Neuronal stem cell (in vitro differentiated cells): ENCODE results near the gene NLRP6.
A peak's percentile ranks its signal among the peaks of the same experiment; 100 is the strongest.
"Not testable (repeated sequence)": the region's sequence is repeated elsewhere in the genome, so short reads cannot be mapped to it uniquely, and the experiment has no call there.

Experiments
- DNase-seq: peaks from one replicate; pipeline ENCODE4 v3.0.0-alpha.2; 2013; ENCODE audit warnings: low spot score
- H2AFZ ChIP-seq: one replicate; pipeline ENCODE4 v1.6.1; 2013; ENCODE audit warnings: mild to moderate bottlenecking, low read length, inconsistent platforms
- H2AK5ac ChIP-seq: 2 replicates; pipeline ENCODE4 v1.6.1; 2013; ENCODE audit warnings: low read depth, mild to moderate bottlenecking, inconsistent platforms, low read length, moderate library complexity, mixed read lengths
- H2BK120ac ChIP-seq: 2 replicates; pipeline ENCODE4 v1.6.1; 2013; ENCODE audit warnings: low read depth, mild to moderate bottlenecking, inconsistent platforms, low read length, moderate library complexity, mixed read lengths
- H2BK12ac ChIP-seq: one replicate; pipeline ENCODE4 v1.6.1; 2013; ENCODE audit warnings: low read length, inconsistent platforms
- H2BK15ac ChIP-seq: 2 replicates; pipeline ENCODE4 v1.6.1; 2013; ENCODE audit warnings: mild to moderate bottlenecking, low read length, inconsistent platforms, mixed read lengths
- H2BK5ac ChIP-seq: one replicate; pipeline ENCODE4 v1.6.1; 2013; ENCODE audit warnings: inconsistent platforms, mild to moderate bottlenecking, low read length, moderate library complexity
- H3K14ac ChIP-seq: one replicate; pipeline ENCODE4 v1.6.1; 2013; ENCODE audit warnings: low read length, inconsistent platforms
- H3K18ac ChIP-seq: 2 replicates; pipeline ENCODE4 v1.6.1; 2013; ENCODE audit warnings: low read length, inconsistent platforms
- H3K23ac ChIP-seq: 2 replicates; pipeline ENCODE4 v1.6.1; 2013; ENCODE audit warnings: low read depth, mild to moderate bottlenecking, mixed read lengths, low read length, inconsistent platforms; ENCODE audit not compliant: poor library complexity
- H3K27ac ChIP-seq: replicated peaks from 3 replicates; pipeline ENCODE4 v1.5.1; 2013; ENCODE audit warnings: low read length, inconsistent platforms
- H3K27me3 ChIP-seq, 3 experiments: 2 replicates each; pipeline ENCODE4 v1.6.1; 2013; ENCODE audit warnings: low read length in 3 of 3, mild to moderate bottlenecking in 2 of 3, inconsistent platforms in 1 of 3, low read depth in 1 of 3, mixed read lengths in 1 of 3, moderate library complexity in 1 of 3; ENCODE audit not compliant: control insufficient read depth in 3 of 3, insufficient read depth in 3 of 3
- H3K36me3 ChIP-seq, 2 donors: replicated peaks in 1 of 2; 2 replicates each; pipeline ENCODE4 v1.6.1; 2013; ENCODE audit warnings: low read length in 2 of 2; ENCODE audit not compliant: control insufficient read depth in 2 of 2, insufficient read depth in 2 of 2
- H3K4ac ChIP-seq: 2 replicates; pipeline ENCODE4 v1.6.1; 2013; ENCODE audit warnings: inconsistent platforms, mild to moderate bottlenecking, low read length, moderate library complexity
- H3K4me1 ChIP-seq, 2 donors: 1 replicate in 1 of 2; 2 replicates in 1 of 2; pipeline ENCODE4 v1.6.1; 2013; ENCODE audit warnings: low read length in 2 of 2, low read depth in 1 of 2; ENCODE audit not compliant: control insufficient read depth in 2 of 2, insufficient read depth in 1 of 2
- H3K4me2 ChIP-seq: one replicate; pipeline ENCODE4 v1.6.1; 2013; ENCODE audit warnings: mild to moderate bottlenecking, low read length, inconsistent platforms; ENCODE audit not compliant: insufficient read depth, poor library complexity, severe bottlenecking
- H3K4me3 ChIP-seq, 2 donors: 2 replicates each; pipeline ENCODE4 v1.5.1; 2013; ENCODE audit warnings: low read length in 2 of 2, mild to moderate bottlenecking in 2 of 2, inconsistent platforms in 1 of 2, moderate library complexity in 1 of 2
- H3K79me1 ChIP-seq: one replicate; pipeline ENCODE4 v1.6.1; 2013; ENCODE audit warnings: low read depth, mild to moderate bottlenecking, inconsistent platforms, low read length, moderate library complexity
- H3K9ac ChIP-seq: one replicate; pipeline ENCODE4 v1.6.1; 2013; ENCODE audit warnings: mild to moderate bottlenecking, low read depth, low read length, inconsistent platforms; ENCODE audit not compliant: poor library complexity
- H3K9me3 ChIP-seq, 2 donors: replicated peaks in 1 of 2; 2 replicates each; pipeline versions ENCODE3 to v1.6.1; 2013; ENCODE audit warnings: low read length in 2 of 2, mild to moderate bottlenecking in 2 of 2, inconsistent platforms in 1 of 2, low read depth in 1 of 2, mixed read lengths in 1 of 2, moderate library complexity in 1 of 2; ENCODE audit not compliant: control insufficient read depth in 2 of 2, insufficient read depth in 1 of 2
- H4K8ac ChIP-seq: one replicate; pipeline ENCODE4 v1.6.1; 2013; ENCODE audit warnings: low read depth, mild to moderate bottlenecking, inconsistent platforms, low read length, moderate library complexity
- H4K91ac ChIP-seq: one replicate; pipeline ENCODE4 v1.6.1; 2013; ENCODE audit warnings: low read length, low read depth, mild to moderate bottlenecking, inconsistent platforms; ENCODE audit not compliant: poor library complexity
- WGBS, 2 donors: extraction: QIAGEN DNeasy Blood & Tissue Kit; methylation state at CpG; one replicate each; pipeline ENCODE4 v1.1.7; 2013; ENCODE audit warnings: missing lambda C conversion rate in 2 of 2, mixed read lengths in 1 of 2; ENCODE audit not compliant: insufficient read length in 2 of 2, insufficient replicate concordance in 1 of 2; ENCODE audit errors: extremely low coverage in 2 of 2; 5-methylcytosine and 5-hydroxymethylcytosine counted together

Gene NLRP6

GRCh38 chr11:332651-333480, 54.7 kb downstream of the NLRP6 start:
- peak overlapping the region; percentile 98 for H3K27ac ChIP-seq
- no peak overlapping the region for H3K23ac ChIP-seq
- H2BK5ac ChIP-seq = peak overlapping the region; percentile 3
- H2BK15ac ChIP-seq = peak overlapping the region; percentile 89
- peak overlapping the region; percentile 87 for H3K4ac ChIP-seq
- DNase-seq = no peak
- H3K4me2 ChIP-seq = no peak overlapping the region
- no peak overlapping the region for H3K4me3 ChIP-seq
- peak overlapping the region; percentile 78 for H3K18ac ChIP-seq
- peak overlapping the region; percentile 79 for H2BK12ac ChIP-seq
- H2AK5ac ChIP-seq = peak overlapping the region; percentile 97
- H3K9me3 ChIP-seq = peaks cover 3 to 18% of the 10 kb centered on the region in 2 donors
- no peak overlapping the region for H4K8ac ChIP-seq
- H4K91ac ChIP-seq = peak overlapping the region; percentile 44
- H3K36me3 ChIP-seq = no peaks in the 10 kb centered on the region
- H2AFZ ChIP-seq = no peak overlapping the region
- peaks cover 27 to 36% of the 10 kb centered on the region in 2 donors for H3K4me1 ChIP-seq
- H3K27me3 ChIP-seq = no peaks in the 10 kb centered on the region
- no CpG with 5 or more reads among the region's 23 CpGs for WGBS, 2 donors
- H3K14ac ChIP-seq = no peak overlapping the region
- no peak overlapping the region for H2BK120ac ChIP-seq
- no peaks in the 10 kb centered on the region for H3K79me1 ChIP-seq
- H3K9ac ChIP-seq = no peak overlapping the region

GRCh38 chr11:333616-334263, 55.5 kb downstream of the NLRP6 start:
- H3K27me3 ChIP-seq, H3K23ac ChIP-seq, H2BK15ac ChIP-seq, H4K8ac ChIP-seq, H3K36me3 ChIP-seq, H2BK120ac ChIP-seq, H3K14ac ChIP-seq, H3K9ac ChIP-seq, H3K4ac ChIP-seq, DNase-seq, H2BK12ac ChIP-seq, H3K4me2 ChIP-seq, H2AK5ac ChIP-seq, H3K79me1 ChIP-seq: not testable (repeated sequence)
- peak overlapping the region; percentile 44 for H4K91ac ChIP-seq
- peak overlapping the region; percentile 30 for H2BK5ac ChIP-seq
- WGBS, 2 donors = no CpG with 5 or more reads among the region's 17 CpGs
- H2AFZ ChIP-seq = peak overlapping the region; percentile 70
- peak overlapping the region; percentile 98 for H3K27ac ChIP-seq
- peaks cover 3 to 18% of the 10 kb centered on the region in 2 donors for H3K9me3 ChIP-seq
- H3K4me3 ChIP-seq = peak overlapping the region in 1 of 2 donors; percentile 28
- peak overlapping the region; percentile 29 for H3K18ac ChIP-seq
- H3K4me1 ChIP-seq = peaks cover 27 to 36% of the 10 kb centered on the region in 2 donors

- H3K27ac ChIP-seq = peak overlapping the region; percentile 98
- H2BK12ac ChIP-seq = no peak overlapping the region
- peak overlapping the region; percentile 42 for H3K4me2 ChIP-seq
- no CpG with 5 or more reads among the region's 25 CpGs for WGBS, 2 donors
- H2AFZ ChIP-seq = peak overlapping the region; percentile 70
- H3K4ac ChIP-seq = no peak overlapping the region
- no peaks in the 10 kb centered on the region for H3K27me3 ChIP-seq
- peak overlapping the region; percentile 44 for H4K91ac ChIP-seq
- H3K79me1 ChIP-seq = no peaks in the 10 kb centered on the region
- H3K4me3 ChIP-seq = peak overlapping the region in 1 of 2 donors; percentile 28
- peaks cover 3 to 18% of the 10 kb centered on the region in 2 donors for H3K9me3 ChIP-seq
- no peak for DNase-seq
- peak overlapping the region; percentile 97 for H3K18ac ChIP-seq
- no peak overlapping the region for H2AK5ac ChIP-seq
- H4K8ac ChIP-seq = no peak overlapping the region
- H3K23ac ChIP-seq = no peak overlapping the region
- H3K14ac ChIP-seq = no peak overlapping the region
- no peak overlapping the region for H2BK15ac ChIP-seq
- no peaks in the 10 kb centered on the region for H3K36me3 ChIP-seq
- H2BK120ac ChIP-seq = peak overlapping the region; percentile 76
- peak overlapping the region; percentile 30 for H2BK5ac ChIP-seq
- H3K4me1 ChIP-seq = peaks cover 27 to 36% of the 10 kb centered on the region in 2 donors
- H3K9ac ChIP-seq = no peak overlapping the region
These were observed 56.2 kb downstream of the NLRP6 start for GRCh38 chr11:334264-334994.
